AG09309 (cell line): Measurements from ENCODE around the gene PVRIG.

Experiments used
- DNase-seq: peaks from one replicate; pipeline ENCODE4 v3.0.0-alpha.2; 2010; ENCODE audit warnings: low read depth
- H3K4me3 ChIP-seq: 2 replicates; pipeline ENCODE4 v1.5.1; 2011; ENCODE audit warnings: mild to moderate bottlenecking, low read depth, low read length, moderate library complexity; ENCODE audit not compliant: control insufficient read depth
- TF ChIP-seq, protein P1 (sequence below): IDR thresholded peaks from 2 replicates; pipeline ENCODE4 v1.5.1; 2011; ENCODE audit warnings: mild to moderate bottlenecking, low read depth, low read length, inconsistent platforms; ENCODE audit not compliant: insufficient read depth, control insufficient read depth; ENCODE audit errors: missing control alignments

PVRIG gene

DNA sequence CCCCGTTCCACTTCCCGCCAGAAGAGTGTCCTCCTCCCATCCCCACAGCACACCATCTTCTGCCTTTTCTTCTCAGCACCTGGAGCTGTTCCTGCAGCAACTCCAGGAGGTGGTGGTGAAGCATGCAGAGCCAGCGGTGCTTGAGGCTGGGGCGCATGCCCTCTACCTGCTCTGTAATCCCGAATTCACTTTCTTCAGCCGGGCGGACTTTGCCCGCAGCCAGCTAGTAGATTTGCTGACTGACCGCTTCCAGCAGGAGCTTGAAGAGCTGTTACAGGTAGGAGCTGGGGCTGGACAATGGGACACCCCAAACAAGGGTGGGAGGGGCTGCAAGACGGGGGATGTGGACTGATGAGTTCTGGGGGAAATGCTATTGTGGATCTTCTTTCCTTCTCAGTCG is 19.1 kb upstream of the PVRIG start:
- TF ChIP-seq, protein P1, sequence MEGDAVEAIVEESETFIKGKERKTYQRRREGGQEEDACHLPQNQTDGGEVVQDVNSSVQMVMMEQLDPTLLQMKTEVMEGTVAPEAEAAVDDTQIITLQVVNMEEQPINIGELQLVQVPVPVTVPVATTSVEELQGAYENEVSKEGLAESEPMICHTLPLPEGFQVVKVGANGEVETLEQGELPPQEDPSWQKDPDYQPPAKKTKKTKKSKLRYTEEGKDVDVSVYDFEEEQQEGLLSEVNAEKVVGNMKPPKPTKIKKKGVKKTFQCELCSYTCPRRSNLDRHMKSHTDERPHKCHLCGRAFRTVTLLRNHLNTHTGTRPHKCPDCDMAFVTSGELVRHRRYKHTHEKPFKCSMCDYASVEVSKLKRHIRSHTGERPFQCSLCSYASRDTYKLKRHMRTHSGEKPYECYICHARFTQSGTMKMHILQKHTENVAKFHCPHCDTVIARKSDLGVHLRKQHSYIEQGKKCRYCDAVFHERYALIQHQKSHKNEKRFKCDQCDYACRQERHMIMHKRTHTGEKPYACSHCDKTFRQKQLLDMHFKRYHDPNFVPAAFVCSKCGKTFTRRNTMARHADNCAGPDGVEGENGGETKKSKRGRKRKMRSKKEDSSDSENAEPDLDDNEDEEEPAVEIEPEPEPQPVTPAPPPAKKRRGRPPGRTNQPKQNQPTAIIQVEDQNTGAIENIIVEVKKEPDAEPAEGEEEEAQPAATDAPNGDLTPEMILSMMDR = no peak
- no peak overlapping the region for H3K4me3 ChIP-seq
- DNase-seq = no peak

DNA sequence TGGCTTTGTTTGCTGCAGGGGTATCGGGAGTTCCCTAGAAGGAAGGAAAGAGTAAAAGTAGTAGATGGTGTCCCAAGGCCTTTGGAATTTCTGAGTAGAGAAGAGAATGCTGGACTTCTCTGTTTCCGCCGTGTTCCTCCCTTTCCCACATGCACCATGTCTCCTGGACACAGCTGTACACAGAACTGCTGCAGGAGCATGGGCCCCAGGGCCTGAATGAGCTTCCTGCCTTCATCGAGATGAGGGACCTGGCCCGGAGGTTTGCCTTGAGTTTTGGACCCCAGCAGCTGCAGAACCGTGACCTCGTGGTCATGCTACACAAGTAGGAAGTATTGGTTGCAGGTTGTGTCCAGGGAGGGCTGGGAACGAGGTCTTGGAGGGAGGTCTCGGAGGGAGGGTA is 15.3 kb upstream of the PVRIG start:
- no peak for DNase-seq
- H3K4me3 ChIP-seq = no peak overlapping the region
- TF ChIP-seq, protein P1 = no peak

DNA sequence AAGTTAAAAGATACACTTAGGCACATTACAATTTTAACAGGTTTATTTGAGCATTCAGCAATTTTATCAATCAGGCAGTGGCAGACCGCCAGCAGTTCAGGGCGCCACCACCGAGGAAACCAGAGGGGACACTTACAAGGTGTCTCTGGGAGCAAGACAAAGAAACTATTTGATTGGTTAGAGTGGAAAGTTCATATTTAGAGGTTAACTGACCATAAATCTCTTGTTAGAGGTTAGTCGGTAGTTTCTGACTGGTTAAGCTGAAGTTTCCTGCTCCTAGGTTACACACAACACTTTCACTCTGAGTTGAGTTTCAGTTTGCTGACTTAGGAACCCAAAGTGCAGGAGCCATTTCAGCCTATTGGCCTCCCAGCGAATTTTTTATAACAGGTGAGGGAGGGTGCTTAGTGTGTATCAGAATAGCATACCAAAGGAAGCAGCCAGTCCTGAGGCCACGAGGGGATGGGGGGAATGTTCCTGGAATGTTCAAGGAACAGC is 10.8 kb upstream of the PVRIG start:
- H3K4me3 ChIP-seq = no peak overlapping the region
- DNase-seq = no peak
- TF ChIP-seq, protein P1 = no peak

DNA sequence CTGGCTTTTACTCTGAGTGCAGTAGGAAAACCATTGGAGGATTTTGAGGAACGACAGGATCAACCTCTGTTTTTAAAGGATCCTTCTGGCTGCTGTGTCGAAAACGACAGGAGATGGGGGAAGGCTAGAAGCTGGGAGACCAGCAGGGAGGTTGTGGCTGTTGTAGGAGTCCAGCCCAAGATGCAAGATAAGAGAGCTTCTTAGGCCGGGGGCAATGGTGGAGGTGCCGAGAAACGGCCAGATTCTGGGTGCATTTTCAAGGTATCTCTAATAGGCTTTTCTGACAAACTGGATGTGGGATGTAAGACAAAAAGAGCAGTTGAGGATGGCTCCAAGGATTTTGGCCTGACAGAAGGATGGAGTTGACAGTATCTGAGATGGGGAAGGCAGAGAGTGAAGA is 10.3 kb upstream of the PVRIG start:
- TF ChIP-seq, protein P1 = no peak
- no peak for DNase-seq
- H3K4me3 ChIP-seq = no peak overlapping the region

DNA sequence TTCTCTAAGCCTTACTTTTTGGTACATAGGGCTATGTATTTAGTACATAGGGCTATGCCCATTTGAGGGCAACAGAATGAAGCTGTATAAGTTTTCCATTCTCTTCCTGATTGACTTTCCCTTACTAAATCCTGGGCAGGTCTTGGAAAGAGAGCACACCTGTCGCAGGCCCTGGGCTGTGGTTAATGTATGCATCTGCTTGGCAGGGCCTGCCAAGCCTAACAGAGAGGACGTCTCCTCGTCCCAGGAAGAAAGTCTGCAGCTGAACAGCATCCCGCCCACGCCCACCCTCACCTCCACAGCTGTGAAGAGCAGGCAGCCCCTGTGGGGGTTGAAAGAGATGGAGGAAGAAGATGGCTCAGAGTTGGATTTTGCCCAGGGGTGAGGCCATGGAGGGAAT is 8.9 kb upstream of the PVRIG start:
- TF ChIP-seq, protein P1 = no peak
- DNase-seq = no peak
- no peak overlapping the region for H3K4me3 ChIP-seq

DNA sequence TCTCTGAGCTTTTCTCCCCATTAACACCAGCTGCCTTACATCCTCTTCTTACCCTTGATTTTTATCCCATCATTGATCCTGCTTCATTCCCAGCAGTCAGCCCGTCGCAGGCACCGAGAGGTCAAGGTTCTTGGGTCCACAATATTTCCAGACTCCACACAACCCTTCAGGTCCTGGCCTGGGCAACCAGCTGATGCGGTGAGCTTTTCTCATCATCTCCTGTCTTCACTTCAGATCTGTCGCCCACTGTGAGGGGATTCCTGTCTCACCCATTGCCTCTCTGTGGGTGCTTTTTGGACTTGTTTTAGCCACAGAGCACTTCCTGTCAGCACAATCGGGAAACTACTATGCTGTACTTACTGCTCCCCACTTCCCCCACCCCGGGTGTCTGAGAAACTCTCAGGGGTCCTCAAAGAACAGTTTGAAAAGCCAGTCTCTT is 8.4 kb upstream of the PVRIG start:
- TF ChIP-seq, protein P1 = no peak
- no peak for DNase-seq
- no peak overlapping the region for H3K4me3 ChIP-seq
